HG02943 (cell line): ENCODE results near the gene CNTFR.

Source experiments
- ATAC-seq: cut with Tn5 transposase; IDR thresholded peaks from one replicate; pipeline ENCODE4 v1.9.1; 2021; ENCODE audit warnings: mild to moderate bottlenecking, low read depth, moderate library complexity; ENCODE audit not compliant: unreplicated experiment

Gene CNTFR

GRCh38 chr9:34591248-34591916 is 1.9 kb upstream of the CNTFR start:
- no peak for ATAC-seq

- no peak for ATAC-seq
These were observed 1.1 kb upstream of the CNTFR start for GRCh38 chr9:34590381-34591247.

- ATAC-seq = no peak
These were observed 571 bp downstream of the CNTFR start for GRCh38 chr9:34588671-34589635.

DNA sequence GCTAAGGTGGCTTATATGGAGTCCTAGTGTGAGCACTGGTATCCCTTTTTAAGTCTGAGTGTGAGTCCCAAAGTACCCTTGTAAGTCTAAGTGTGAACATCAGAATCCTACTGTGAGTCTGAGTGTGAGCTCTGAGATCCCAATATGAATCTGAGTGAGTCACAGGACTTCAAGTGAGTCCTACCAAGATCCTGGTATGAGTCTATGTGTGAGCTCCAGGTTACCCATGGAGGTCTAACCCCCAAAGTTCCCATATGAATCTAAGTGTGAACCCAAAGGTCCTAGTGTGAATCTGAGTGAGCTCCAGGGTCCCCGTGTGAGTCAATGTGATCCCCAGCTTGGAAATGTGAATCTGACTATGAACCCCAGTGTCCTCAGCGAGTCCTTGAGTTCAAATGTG is 2.3 kb downstream of the CNTFR start:
- ATAC-seq = no peak

GRCh38 chr9:34585946-34586669 is 3.4 kb downstream of the CNTFR start:
- ATAC-seq = no peak

GRCh38 chr9:34584970-34585369 is 4.6 kb downstream of the CNTFR start:
- no peak for ATAC-seq

GRCh38 chr9:34582787-34583186 is 6.7 kb downstream of the CNTFR start:
- no peak for ATAC-seq

DNA sequence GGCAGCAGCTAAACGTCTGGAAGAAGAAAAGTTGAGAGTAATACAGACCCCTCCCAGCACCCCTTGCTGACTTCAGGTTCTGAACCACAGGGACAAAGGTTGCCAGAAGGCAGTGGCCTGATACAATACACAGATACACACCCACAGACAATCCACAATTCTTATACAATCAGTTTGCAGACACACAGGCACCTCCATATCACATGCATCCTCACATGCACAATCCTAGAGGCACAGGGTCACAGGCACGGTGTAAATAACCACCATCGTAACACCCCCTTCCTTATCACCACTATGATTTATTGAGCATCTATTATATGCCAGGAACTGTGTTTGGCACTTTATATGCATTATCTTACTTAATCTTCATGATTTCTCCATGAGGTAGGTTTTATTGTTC is 8.2 kb downstream of the CNTFR start:
- no peak for ATAC-seq

DNA sequence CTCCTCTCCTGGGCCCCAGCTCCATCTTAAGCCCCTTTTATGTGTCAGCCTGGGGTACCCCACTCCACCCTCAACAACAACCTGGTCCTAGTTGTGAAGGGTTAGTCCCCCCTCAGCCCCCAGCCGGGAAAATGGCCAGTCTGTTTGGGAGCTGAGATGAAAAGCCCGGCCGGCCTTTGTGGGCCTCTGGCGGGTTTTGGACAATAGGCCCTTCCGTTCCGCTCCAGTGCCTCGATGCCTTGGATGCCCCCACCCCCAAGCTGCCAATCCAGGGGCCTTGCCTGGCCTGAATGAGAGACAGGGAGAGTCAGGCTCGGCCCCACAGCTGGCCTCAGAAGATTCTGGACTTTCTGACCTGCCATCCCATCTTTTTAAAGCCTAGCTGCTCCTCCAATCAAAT is 9.2 kb downstream of the CNTFR start:
- ATAC-seq = no peak

GRCh38 chr9:34579808-34580163 is 9.7 kb downstream of the CNTFR start:
- ATAC-seq = no peak

DNA sequence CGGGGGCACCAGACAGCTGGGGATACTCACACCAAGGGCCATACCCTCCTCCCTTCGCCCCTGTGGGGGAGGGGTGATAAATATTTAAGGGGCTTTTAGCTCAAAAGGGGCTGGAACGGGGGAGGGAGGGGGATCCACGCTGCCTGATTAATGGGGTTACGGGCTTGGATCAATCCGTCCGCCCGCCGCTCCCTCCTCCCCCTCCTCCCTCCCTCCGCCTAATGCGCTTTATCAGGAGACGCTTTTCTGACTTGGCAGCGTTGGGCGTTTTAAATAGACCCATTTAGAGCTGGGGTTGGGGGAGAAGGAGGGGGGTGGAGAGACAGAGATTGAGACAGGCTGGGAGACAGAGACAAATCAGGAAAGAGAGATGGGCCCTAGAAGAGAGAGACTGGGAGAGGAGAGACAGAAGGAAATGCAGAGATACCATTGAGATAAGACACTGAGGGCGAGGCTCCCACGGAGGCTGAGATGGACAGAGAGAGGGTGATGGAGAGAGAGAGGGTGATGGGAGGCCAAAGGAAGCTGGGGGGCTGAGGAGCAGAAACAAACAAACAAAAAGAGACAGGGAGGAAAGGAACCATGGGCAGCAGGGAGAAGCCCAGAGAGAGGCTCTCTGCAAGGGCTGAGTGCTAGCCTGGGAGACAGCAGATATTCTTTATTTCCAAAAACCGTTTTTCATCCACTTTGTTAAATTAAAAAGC is 10.3 kb downstream of the CNTFR start:
- no peak for ATAC-seq

- no peak for ATAC-seq
These were observed 11.1 kb downstream of the CNTFR start for GRCh38 chr9:34578241-34579103.

DNA sequence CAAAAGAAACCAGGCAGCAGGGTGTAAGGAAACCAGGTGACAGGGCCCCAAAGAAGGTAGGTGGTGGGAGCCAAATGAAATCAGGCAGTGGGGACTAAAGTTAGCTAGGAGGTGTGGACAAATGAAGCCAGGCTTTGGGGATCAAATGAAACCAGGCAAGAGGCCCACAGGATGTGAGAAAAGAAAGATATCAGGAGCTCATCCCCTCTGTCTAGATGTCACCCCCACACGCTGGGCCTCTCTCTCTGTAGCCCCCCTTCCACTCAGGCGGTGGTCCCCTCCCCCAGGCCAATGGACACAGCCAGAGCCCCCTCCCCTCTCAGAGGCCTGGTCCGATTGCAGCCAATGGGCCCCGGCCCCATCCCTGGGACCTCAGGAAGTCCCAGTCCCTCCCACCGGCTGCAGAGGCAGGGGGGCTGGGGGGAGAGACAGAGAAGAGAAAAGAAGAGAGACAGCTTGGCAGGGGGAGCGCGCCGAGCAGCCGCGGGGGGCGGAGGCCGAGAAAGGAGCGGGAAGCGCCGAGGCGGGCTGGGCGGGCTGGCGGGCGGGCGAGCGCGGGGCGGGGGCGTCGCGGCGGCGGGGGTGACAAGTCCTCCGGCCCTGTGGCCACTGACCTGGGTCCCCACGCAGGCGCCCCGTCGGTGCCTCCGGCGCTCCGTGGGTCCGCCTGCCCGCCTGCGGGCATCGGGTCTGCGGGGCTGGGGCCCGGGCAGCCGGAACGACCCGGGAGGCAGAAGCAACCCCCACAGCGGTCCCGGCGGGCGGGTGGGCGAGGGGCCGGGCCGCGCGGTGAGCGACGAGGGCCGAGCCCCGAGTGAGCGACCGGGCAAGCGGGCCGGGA is 11.9 kb downstream of the CNTFR start:
- ATAC-seq = no peak

- no peak for ATAC-seq
These were observed 12.7 kb downstream of the CNTFR start for GRCh38 chr9:34576597-34577399.

DNA sequence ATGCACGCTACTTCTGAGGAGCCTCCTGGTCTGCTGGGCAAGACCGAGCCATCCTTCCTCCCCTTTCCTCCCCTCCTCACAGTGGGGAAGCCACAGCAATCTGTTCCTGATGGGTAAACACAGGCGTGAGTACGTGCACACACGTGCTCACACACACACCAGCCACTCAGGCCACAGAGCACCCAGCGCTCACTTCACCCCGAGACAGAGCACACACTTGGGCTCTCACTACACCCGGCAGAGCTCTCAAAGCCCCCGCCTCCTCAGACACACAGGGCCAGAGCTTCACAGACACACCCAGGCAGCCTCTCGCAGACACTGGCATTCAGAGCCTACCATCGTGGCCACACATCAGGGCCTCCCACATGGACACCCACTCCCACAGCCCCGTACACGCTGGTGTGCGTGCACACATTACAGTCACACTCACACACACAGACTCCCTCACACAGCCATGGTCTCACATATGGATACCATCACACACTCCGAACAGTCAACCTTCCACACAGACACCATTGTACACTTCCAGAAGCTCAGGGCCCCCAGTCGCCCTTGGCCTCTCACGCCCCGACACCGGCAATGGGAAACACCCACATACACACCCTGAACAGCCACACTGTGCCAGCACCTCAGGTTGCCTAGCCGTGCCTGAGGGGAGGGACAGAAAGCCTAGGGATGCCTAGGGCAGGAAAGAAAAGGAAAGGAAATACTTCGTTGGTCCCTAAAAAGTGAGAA is 13.5 kb downstream of the CNTFR start:
- ATAC-seq = no peak

- no peak for ATAC-seq
These were observed 14.3 kb downstream of the CNTFR start for GRCh38 chr9:34575241-34575640.
